Myocyte (in vitro differentiated cells): ENCODE measurements around the gene DCX. TPM values are rescaled to one million over a fixed set of nuclear protein-coding genes. Genes with fewer than 3 reads are reported as not detected.

Experiments used
- DNase-seq: peaks from one replicate; pipeline ENCODE4 v3.0.0-alpha.2; 2012; ENCODE audit warnings: low read depth
- polyA plus RNA-seq: library from polyadenylated mRNA; unstranded; fragments of >200 nt; gene quantifications from one replicate; pipeline ENCODE4 v1.2.1, GENCODE V29; 2012; ENCODE audit warnings: missing spikeins
- total RNA-seq: library from RNA; depleted of rRNA; stranded (reverse); fragments of >200 nt; gene quantifications from 2 replicates; pipeline ENCODE4 v1.2.3, GENCODE V29; 2014

Gene DCX
- not detected in 2 replicates for total RNA-seq
- polyA plus RNA-seq: 0.14 TPM

DNA sequence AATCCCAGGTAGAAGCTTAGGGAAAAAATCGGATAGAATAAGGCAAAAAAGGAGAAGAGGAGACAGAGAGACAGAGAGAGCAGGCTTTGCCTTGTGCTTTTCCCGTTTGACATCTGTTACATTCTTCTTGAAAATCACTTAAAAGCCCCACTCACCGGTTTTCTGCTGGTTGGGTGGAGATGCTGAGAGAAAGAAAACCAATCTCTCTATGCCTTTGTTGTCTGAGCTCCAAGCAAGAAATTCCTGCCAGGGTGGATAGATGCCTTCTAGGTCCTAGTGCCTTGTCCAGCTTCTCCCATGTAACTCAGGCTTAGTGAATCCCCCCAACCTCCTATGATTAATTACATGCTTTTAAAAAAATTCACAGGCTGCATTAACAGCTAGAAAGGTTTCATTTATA, at the start of gene DCX:
DCX (minus strand) TSS at position 210 of the 400 bp plus-strand sequence. CDS start 1,794 bp downstream, outside the sequence.
- no peak for DNase-seq

DNA sequence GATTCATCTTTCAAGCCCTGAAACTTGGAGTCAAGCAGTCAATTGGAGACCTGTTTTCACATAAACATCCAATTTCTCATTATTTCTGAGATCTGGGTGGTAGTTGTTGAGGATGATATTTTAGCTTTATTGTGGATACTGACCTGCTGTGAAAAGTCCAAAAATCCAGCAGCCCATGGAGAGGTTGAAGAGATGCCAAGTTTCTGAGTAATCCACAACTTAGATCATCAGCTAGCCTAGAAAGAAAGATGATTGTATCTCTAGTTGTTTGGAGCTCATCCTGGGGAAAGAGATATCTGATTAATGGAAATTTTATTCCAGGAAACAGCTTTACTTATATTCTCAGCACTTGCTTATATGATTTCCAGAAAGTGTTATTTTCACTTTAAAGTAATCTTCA, 48.6 kb upstream of the DCX start:
- DNase-seq: no peak

DNA sequence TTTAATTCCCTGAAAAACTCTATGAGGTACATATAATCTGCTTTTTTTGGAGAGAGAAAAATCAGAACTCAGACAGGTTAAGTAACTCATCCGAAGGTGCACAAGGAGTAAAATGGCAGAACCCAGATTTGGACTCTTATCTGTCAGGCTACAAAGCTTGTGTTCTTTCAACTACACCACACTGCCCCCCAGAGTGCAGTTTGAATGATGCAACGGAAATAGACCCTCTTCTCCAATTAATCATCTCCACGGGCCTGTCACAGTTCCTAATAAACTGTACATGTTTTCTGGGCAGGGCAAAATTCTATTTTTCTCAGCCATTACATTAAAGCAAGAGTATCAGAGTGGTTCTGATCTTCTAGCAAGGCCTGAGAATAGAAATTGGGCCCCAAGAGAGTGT, 35.3 kb upstream of the DCX start:
- DNase-seq: no peak

DNA sequence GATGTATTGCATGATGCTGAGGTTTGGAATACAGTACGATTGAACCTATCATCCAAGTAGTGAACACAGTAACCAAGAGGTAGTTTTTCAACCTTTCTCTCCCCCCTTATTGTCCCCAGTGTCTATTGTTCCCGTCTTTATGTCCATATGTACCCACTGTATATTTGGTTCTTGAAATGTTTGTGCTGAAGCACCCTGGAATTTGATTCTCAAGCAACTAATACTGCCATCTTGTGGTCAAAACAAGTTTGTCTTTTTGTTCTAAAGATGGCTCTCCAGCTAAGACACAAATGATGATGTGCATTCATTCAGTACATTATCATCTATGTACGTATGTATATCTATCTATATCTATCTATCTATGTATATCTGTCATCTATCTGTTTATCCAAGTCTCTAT, 33.5 kb upstream of the DCX start:
- DNase-seq: peak; percentile 25

DNA sequence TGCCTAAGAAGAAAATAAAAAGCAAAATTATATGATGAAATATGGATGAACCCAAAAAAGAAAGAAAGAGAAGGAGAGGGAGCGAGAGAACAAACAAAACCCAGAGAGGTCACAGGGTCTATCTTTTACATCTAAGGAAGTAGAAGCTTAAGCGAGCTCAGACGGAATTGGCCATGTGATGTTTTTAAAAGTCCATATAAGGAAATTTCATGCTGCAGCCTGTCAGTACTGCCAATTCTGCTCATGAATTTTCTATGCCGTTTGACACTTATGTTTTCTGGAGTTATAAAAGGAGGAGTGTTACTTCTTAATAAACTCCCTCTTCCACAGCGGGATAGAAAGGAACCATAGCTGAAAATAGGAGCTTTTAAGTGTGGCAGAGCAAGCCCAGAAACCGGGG, 32.9 kb upstream of the DCX start:
- DNase-seq: no peak

DNA sequence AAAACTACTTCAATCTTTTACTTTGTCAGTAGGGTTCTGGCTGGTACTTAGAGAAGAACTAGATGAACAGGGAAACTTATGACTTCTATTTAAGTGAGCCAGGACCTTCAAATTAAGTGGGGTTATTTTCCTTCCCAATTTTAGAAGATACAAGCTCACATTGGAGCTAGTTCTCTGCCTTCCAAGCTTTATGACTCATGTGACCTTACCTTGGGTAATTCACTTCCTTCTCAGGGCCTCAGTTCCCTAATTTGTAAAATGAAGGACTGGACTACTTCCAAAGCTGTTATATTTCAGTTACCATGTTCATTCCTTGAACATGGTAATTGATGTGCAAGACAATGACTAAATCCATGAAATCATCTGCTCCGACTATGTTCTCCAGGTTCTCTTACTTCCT, 32.0 kb upstream of the DCX start:
- no peak for DNase-seq

DNA sequence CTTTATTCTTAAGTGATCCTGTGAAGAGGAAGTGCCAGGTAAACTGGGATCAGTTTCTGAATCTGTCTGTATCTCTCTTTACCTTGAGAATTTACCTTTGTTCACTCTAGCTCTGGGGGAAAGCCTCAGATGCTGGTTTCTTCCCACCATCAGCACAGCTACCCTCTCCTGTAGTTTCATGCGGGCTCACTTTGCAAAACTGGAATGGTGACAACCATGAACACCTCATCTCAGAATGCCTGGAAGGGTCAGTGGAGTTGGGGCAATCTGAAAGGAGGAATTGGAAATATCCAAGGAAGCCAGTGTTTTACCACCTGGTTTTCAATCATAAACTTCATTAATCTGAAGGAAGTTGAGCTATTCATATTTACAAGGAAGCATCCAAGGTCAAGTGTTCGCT, 30.8 kb upstream of the DCX start:
- no peak for DNase-seq

DNA sequence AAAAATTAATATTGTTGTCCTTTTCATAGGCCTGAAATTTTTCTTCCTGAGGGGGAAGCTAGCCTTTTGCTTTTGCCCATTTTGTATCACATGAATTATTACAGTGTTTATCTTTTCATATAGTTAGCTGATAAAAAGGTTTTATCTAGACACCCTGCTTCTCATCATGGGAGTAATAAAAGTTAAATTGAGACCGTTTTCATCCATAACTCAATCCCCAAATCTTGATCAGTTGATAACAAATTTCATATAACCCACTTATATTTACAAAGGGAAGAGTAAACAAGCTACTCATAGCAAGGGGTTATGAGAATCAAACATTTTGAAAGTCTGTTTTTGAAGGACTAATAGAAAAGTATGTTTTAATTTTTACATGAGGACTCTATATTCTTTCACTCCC, 23.5 kb upstream of the DCX start:
- no peak for DNase-seq

DNA sequence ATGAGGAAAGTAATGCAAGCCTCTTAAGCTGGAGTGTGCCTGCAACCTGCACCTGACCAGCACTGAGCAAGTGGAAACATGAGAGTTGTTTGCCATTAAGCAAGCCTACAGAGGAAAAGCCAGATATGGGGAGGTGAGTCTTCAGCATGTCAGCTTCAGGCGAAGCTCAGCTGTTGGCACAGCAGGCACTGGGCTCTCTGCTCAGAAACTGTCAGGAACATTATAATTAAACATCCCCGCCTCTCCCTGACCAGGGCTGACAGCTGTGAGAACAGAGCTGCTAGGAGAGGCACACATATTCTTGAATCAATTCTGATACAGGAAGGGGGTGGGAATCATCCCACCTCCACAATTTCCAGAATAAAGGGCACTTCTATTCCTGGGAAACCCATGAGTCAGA, 19.0 kb upstream of the DCX start:
- no peak for DNase-seq

DNA sequence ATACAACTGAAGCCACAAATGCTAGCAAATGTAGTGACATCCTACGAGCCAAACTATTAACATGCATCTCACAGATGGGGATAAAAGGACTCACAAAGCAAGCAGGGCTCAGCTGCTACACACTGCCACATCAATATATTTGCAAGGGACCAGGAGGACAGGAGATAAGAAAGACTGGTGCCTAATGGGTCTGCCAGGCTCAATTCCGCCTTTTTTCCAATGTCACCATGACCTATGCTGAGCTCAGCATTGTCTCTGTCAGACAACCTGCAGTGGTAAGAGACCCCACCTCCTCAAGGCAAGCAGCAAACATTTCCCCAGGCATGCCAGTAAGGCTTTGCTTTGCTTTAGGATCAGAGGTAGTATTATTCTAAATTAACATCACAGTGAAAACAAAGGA, 435 bp downstream of the DCX start:
- DNase-seq: no peak

DNA sequence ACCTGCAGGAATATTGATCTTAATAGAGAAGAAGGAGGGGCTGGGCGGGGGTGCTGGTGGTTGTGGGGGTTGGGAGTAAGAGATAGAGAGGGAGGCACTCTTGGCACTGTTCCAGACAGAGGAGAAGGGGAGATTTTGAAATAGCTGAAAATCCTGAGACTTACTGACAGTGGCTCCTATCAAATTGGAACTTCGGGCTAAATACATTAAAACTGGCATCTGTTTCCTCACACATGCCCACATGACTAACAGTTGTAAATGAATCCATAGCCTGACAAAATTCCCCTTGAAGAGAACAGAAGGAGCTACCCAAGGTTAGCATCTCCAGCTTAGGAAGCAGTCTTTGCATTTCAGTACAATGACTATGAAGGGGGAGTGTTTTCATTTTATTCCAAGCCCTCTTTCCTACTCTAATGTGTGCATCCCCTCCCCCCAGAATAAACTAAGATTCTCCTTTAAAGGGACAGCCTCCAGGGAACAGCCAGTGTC, 1.4 kb downstream of the DCX start:
- no peak for DNase-seq

DNA sequence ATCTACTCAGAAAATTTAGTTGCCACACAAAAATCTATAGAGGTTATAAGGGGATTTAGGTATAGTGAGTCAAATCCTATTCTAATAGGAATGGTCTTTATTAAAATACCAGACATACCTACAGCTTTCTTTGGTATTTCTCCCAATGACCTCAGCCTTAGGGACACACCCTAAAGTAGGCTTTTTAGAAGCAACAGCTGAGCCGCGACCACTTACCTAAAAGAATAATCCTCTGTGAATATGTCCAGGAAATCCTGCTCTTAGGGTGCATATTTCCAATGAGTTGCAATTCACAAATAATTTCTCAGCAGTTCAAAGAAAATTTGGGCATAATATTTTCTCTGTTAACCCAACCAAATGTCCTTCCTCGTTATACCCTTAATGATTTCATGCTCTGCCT, 2.7 kb downstream of the DCX start:
- DNase-seq: no peak

DNA sequence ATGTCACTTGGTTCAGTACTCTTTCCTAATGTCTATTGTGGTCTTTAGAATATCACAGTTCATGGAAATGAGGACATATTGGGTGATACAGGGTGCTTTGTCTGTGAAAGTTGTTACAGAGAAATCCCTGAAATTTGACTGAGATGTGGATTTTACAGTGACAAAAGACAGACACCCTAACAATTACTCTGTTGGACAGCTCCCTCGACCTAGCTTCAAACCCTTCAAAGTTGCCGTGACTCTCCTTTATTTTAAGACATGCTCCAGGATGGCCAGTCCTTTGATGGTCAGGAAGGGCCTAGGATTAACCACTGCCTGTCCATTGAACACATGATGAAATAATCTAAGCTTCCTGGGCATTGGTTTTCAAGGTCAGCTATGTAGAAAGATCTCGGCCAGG, 4.0 kb downstream of the DCX start:
- no peak for DNase-seq

DNA sequence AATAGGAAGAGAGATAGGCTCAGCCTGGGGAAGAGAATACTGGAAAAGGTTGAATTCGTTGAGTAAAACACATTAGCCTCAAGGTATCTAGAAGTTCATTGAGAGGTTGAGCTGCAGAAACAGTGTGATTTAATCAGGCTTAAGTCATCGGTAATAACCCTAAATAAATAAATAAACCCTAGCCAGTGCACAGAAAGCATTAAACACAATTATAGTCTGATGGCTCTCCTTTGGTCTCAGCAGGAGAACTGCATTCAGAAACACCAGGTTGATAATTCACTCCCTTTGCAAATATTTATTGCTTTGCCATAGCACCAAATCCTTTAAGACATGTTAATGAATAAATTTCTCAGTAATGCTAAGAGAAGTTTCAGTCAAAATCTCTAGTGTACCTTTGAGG, 9.6 kb downstream of the DCX start:
- DNase-seq: no peak

DNA sequence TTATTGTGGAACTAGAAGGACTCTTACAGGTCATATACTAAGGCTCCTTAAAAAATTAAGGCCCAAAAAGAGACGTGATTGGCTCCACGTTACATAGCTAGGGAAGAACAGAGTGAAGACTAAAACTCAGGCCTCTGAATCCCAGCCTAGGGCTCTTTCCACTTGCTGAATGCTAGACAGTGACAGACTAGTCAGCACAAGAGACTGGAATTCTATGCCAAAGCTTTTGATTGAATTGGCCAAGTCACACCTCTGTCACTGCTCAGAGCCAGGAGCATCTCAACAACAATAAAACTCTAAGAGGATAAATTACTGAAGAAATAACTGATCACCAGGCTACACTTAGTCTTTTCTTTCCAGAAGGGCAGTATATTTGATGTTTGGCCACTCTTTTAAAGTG, 16.8 kb downstream of the DCX start:
- DNase-seq: no peak

DNA sequence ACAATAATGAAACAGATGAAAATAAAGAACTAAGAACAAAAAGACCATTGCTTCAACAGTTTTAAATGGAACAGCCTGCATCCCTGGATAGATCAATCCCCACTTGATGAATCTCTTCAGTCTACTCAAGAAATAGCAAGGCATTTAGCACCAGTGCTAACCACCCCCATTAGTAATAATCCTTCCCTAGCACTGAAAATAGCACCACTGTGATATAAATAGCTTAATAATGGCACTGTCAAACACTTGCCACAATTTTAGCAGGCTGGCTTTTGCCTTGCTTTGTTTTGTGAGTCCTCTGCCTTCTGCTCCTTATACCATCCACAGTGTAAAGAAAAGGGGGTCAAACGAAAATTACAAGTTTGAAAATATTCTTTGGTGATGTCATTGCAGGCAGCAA, 17.4 kb downstream of the DCX start:
- no peak for DNase-seq

DNA sequence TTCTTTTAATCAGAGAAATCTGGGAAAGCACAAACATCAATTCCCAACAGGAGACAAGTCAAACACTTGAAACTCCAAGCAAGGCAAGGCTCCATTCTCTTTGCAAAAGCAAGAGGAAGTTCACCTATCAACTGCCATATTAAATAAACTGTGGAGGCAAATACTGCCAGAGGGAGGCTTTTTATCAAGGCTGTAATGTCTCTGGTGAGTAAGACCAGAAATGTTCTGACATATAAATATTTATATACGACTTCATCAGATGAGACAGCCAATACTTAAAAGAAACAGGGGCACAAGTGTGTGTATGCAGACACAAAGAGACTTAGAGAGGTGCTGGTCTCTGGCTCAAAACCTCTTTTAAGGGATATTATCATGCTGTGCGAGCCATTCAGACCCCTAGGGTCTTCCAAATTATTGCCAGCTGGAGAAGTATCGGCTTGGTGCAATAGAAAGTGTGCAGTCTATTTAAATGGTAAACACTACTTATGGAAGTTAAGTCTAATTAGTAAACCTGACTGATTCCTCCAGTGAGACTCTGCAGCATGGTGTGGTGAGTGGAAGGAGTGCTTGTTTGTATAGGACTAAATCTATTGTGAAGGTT, 24.4 kb downstream of the DCX start:
- DNase-seq: no peak

DNA sequence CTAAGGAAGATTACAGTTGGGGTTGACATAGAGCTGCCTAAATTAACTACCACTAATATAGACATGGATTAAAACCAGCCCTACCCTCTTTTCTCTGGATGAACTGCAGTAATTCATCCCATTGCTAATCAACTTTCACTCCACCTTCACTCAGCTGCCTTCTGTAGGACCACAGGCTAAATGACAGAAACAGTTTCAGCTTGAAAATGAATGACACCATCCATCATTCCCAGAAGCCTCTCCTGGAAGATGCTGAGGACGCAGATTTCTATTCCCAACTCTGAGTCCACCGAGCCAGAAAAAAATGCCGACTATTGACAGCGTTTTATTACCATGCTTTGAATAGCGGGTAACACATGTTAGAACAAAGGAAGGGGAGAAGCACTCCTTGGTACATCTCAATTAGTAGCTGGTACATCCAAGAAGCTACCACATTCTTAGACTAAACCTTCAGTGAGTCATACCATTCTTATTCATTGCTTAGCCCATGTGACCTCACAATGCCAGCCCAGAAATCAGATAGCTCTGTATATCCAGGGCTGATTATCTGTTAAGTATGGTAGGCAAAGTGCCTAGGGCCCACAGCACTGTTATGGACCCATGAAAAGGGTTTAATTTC, 25.3 kb downstream of the DCX start:
- no peak for DNase-seq

DNA sequence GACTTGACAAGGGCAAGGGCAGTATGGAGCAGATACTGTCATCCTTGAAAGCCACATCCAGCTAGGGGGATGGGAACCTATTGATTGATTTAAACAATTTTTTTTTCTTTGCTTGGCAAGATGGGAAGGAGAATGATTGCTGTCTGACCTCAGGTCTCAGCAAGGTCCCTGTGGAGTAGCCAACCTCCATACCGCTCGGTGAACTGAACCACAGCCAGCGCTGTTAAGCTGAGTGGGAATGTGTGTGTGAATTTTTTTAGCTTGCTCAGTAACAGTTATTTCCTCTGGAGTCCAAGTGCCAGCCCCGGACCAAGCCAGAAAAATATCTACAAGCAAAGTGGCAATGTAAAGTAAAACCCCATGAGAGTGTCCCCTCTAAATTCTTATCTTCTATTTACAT, 25.9 kb downstream of the DCX start:
- no peak for DNase-seq

DNA sequence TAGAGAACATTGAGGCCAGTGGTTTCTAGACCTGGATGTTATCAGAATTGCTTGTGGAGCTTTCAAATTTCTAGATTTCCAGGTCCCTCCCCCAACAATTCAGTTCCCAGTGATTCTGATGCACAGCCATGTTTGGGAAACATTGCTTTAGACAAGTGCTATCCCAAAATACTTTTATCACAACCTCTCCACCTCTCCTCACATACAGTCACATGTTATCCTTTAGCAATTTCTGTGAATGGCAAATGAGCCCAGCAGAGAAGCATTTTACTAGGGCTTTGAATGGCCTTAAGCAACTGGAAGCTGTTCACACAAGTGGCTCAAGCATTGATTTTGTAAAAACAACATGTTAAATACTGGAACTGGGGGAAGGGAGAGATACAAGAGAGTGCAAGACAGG, 29.7 kb downstream of the DCX start:
- no peak for DNase-seq

DNA sequence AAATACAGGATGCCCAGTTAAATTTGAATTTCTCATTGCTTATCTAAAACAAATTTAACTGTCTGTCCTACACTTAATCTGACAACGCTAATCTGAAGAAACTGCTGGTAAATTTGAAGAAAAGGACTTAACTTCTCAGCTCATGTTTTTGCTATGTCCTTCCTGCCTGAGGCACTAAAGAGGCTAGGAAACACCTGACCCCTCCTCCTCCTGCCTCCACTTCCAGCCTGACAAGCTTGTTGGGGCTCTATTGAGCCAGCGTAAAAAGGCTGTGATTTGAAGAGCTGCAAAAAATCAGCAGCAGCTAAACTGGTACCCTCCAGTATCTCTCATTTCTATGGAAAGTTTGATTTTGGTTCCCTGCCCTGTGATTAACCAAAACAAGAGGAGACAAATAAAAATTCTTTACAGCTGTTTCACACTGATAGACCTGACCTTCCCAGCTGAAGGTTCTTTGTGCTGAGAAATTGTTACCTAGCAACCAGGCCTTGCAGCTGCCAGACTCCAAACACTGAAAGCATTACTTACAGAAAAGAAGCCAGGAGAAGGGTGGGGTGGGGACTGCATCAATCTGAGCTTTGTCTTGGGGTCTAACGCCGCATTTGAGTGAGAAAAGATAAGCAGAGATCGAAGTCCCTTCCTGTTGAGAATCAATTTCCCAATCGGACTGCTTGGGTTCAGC, 35.0 kb downstream of the DCX start:
- DNase-seq: no peak

DNA sequence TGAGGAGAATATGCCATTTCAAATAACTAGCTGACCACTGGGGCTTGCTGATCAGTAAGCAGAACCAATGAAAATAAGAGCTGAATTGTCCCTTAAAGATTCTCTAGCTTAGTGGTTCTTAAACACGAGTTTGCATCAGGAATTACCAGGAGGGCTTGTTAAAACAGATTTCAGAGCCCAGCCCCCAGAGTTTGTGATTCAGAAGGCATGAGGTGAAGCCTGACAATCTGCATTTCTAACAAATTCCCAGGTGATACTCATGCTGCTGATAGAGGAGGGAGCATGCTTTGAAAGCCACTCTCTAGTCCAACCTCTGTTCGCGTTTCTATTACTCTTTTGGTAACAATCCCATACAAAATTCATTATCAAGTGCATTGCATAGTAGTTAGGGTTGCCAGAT, 35.5 kb downstream of the DCX start:
- DNase-seq: no peak

DNA sequence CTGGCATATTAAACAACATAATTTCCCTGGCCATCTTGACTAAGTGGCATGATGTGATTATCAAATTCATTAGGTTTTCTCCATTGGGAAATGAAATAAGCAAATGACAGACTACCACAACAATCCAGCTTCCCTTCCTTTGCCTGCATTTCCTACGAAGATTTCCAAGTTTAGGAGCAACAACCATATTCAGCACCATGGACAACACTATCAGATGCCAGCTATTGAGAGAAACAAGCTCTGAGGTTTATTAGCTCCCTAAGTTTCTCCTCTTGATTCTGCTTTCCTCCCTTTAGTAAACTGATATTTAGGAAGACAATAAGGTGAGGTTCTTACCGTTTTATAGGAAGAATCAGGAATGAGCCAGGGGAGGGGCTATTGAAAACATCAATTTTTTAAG, 36.2 kb downstream of the DCX start:
- DNase-seq: peak; percentile 1
